Measurements from ENCODE around the gene EPHA5.

EPHA5 gene

DNA sequence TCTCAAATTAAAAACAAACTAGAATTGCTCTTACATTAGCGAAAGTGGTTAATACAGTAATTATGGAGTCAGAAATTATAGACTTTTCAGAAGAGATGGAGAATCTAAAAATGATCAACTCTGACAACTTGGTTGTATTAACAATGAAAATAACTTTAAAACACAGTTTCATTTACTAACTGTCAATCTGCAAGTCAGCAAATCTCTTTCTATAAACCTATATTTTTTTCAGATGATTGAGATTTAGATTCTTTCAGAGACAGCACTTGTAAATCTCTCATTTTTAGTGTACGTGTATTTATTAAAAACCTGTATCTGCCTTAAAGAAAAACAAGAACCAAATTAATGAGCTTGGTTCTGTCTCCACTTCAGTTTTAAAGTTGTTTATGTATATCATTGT lies 311.4 kb downstream of the EPHA5 start:
- no peak for DNase-seq (ENCODE audit: low spot score)
- TF ChIP-seq CTCF (IDR thresholded peaks at IDR 0.05; ENCODE audit: extremely low read depth, missing control alignments) = no peak

DNA sequence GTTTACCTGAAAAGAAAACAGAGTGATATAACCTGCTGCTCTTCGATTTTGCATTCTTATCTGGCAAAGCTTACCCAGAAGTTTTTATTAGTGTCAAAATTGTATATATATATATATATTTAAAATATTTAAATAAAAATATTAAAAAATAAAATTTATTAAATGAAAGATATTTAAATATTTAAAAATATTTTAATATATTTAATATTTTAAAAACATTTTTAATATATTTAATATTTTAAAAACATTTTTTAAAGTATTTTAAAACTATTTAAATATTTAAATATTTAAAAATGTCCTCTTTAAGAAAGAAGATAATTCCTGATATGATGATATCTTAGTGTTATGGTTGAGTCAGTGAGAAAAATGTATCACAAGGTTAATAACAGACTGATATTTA lies 317.2 kb downstream of the EPHA5 start:
- no peak for TF ChIP-seq CTCF (IDR thresholded peaks at IDR 0.05; ENCODE audit: extremely low read depth, missing control alignments)
- no peak for DNase-seq (ENCODE audit: low spot score)

GRCh38 chr4:65344278-65344825 lies 325.9 kb downstream of the EPHA5 start:
- TF ChIP-seq CTCF (IDR thresholded peaks at IDR 0.05; ENCODE audit: extremely low read depth, missing control alignments) = no peak
- no peak for DNase-seq (ENCODE audit: low spot score)

DNA sequence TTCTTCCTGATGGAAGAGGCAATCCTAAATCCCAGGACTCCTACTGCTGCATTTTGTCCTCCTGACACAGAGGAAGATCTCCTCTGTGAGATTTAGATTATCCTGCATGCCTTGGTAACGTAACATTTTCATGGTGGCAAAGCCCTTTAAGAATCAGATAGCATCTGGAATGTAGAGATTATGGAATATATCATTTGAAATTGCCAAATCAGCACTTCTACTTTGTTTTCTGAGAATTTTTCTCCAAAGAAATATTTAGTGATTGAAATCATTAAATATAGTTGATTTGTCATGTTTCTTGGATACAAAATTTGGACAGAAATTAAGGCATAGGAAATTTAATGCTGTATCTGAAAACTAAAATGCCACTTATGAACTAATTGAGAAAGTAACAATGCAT lies 326.9 kb downstream of the EPHA5 start:
- DNase-seq (ENCODE audit: low spot score) = no peak
- TF ChIP-seq CTCF (IDR thresholded peaks at IDR 0.05; ENCODE audit: extremely low read depth, missing control alignments) = no peak

DNA sequence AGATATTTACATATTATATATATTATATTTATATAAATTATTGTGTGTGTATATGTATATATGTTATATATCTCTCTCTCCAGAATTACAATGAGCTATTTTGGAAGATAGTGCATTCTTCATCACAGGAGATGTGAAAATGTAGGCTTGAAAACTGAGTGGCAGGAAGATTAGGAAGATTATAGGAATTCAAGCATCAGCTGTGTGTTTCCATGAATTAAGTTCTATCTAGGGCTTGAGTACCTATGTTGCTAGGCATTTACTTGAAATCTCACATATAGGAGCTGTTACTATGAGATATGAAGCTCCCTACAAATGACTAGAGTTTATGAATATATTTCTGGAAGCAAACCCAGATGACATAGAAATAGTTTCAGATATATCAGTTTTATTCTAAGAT lies 328.7 kb downstream of the EPHA5 start:
- no peak for DNase-seq (ENCODE audit: low spot score)
- no peak for TF ChIP-seq CTCF (IDR thresholded peaks at IDR 0.05; ENCODE audit: extremely low read depth, missing control alignments)

DNA sequence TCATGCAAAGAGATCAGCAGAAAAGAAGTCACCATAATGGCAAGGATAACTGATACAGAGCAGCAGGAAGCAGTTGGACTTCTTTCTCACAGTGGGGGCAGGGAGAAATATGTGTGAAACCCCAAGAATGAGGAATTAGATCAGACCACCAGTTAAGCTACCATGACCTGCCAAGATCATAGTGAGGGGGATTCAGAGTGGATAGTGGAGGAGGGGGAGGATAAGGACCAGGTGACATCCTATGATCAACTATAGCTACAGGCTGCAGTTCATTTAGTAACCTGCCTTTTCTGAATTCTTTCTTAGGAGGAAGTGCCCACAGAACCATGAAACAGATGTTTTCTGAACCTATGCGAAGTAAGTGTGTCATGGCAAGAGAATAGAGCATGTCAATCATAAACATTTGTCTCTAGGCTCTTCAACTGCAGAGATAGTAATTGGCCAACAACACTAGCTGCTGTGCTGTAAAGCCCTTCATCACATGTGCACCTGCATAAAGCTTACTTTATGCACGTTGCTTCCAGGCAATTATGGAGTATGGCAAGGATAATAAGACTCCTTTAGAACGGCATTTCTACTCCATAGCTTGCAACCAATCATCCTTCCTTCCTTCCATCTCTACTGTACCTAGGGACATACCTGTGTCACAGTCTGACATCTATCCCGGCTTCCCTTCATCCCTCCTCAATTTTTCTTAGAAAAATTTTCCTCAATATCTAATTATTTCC lies 329.7 kb downstream of the EPHA5 start:
- no peak for DNase-seq (ENCODE audit: low spot score)
- no peak for TF ChIP-seq CTCF (IDR thresholded peaks at IDR 0.05; ENCODE audit: extremely low read depth, missing control alignments)

DNA sequence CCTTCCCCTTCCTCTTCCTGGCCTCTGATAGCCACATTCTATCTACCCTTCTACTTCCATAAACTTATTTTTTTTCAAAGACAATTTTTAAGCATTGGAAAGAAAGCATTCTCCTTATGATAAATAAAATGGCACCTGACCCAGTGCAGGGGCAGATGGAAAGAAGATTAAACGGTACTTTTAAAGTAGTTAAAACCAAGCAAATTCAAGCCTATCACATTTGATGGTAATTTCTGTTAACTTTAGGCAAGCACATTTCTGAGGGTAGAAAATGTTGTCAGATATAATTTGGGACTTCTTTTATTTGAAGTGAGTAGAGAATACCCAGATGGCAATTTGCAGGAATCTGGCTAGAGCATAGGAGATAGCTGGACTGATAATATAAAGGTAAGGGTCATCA lies 332.9 kb downstream of the EPHA5 start:
- no peak for DNase-seq (ENCODE audit: low spot score)
- TF ChIP-seq CTCF (IDR thresholded peaks at IDR 0.05; ENCODE audit: extremely low read depth, missing control alignments) = no peak
